Activated CD4-positive, alpha-beta T cell treated with anti-CD3 and anti-CD28 coated beads for 1 hour (primary cell): ENCODE measurements around the gene WDR70.
"Not testable (repeated sequence)": the region's sequence is repeated elsewhere in the genome, so short reads cannot be mapped to it uniquely, and the experiment has no call there.

Experiments used
- DNase-seq: peaks from one replicate; pipeline ENCODE4 v3.0.0-alpha.2; 2020

Gene WDR70

DNA sequence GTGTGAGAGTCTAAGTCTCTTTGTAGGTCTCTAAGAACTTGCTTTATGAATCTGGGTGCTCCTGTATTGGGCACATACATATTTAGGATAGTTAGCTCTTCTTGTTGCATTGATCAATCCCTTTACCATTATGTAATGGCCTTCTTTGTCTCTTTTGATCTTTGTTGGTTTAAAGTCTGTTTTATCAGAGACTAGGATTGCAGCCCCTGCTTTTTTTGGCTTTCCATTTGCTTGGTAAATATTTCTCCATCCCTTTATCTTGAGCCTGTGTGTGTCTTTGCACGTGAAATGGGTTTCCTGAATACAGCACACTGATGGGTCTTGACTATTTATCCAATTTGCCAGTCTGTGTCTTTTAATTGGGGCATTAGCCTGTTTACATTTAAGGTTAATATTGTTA lies 275.4 kb downstream of the WDR70 start:
- DNase-seq: not testable (repeated sequence)

DNA sequence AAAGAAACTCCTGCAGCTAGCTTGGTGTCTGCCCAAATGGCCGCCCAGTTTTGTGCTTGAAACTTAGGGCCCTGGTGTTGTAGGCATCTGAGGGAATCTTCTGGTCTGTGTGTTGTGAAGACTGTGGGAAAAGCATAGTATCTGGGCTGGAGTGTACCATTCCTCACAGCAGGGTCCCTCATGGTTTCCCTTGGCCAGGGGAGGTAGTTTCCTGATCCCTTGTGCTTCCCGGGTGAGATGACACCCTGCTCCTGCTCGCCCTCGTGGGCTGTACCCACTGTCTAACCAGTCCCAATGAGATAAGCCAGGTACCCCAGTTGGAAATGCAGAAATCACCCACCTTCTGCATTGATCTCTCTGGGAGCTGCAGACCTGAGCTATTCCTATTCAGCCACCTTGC lies 277.9 kb downstream of the WDR70 start:
- DNase-seq: no peak

DNA sequence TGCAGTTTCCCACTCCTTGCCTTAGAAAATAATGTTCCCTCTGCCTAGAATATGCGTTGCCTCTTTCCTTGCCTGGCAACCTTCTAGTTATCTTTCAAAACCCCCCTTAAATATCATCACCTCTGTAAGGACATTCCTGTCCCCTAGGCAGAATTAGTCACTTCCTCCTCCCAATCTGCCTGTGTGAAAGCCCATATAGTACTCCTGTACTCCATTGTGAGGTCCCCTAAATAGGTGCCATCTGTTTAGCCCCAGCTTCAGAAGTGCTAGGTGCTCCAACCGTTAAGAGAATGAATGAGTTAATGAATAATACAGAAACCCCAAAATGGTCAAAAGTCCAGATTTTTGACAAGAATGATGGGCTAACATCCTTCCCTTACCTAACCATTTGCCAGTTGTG lies 279.3 kb downstream of the WDR70 start:
- DNase-seq: no peak

DNA sequence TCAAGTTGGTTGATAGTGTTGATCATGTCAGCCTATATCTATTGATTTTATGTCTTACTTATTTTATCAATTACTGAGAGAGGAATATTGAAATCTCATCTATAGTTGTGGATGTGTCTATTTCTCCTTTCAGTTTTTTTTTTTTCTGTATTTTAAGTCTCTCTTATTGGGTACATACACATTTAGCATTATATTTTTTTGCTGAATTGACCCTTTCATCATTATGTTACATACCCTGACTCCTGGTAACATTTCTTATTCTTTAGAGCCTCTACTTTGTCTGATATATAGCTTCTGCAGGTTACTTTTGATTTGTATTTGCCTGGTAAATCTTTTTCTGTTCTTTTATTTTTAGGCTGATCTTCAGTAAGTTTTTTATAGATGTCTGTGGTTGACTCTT lies 281.2 kb downstream of the WDR70 start:
- DNase-seq: no peak

DNA sequence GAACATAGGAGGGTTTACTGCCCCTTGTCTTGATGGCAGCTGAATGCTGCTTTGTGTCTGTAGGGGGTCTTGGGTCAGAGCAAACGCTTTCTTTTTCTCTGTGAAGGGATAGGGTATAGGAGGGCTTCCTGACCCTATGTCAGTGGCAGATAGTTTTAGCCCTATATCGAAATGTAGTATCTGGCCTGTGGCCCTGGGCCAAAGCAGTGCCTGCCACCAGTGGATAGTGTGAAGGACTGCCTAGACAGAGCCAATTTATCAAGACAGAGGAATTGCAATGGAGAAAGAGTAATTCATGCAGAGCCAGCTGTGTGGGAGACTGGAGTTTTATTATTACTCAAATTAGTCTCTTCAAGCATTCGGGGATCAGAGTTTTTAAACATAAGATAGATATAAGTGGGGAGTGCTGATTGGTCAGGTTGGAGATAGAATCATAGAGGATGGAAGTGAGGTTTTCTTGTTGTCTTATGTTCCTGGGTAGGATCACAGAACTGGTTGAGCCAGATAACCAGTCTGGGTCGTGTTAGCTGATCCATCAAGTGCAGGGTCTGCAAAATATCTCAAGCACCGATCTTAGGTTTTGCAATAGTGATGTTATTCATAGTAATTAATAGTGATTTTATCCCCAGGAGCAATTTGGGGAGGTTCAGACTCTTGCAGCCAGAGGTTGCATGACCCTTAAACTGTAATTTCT lies 282.3 kb downstream of the WDR70 start:
- no peak for DNase-seq

DNA sequence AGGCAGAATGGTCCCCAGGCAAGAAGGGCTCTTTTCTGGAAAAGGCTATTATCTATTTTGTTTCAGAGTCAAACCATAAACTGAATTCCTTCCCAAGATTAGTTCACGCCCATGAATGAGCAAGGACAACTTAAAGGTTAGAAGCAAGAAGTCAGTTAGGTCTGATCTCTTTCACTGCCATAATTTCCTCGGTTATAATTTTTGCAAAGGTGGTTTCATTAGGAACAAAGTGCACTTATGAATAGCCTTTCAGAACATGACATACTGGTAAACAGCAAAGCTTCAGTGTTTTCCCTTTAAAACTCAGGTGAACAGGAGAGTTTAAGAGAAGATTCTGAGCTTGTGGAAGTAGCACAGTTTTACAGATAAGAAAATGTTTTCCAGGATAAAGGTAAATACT lies 282.8 kb downstream of the WDR70 start:
- no peak for DNase-seq

DNA sequence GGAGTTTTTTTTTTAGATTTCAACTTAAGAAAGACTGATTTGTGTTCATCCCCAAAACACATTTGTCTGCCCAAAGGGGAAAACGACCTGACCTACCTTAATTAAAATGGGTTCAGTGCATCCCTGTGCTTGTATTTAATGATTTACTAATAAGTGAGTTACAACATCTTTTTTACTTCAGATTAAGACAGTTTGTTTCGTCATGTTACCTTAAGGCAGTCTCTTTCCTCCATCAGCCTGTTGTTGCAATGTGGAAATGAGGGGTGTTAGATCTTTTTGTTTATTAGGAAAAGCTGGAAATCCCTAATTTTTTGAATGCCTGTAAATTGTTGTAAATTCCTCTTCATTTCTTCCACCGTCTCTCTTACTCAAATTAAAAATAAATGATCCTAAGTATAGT lies 283.2 kb downstream of the WDR70 start:
- no peak for DNase-seq

DNA sequence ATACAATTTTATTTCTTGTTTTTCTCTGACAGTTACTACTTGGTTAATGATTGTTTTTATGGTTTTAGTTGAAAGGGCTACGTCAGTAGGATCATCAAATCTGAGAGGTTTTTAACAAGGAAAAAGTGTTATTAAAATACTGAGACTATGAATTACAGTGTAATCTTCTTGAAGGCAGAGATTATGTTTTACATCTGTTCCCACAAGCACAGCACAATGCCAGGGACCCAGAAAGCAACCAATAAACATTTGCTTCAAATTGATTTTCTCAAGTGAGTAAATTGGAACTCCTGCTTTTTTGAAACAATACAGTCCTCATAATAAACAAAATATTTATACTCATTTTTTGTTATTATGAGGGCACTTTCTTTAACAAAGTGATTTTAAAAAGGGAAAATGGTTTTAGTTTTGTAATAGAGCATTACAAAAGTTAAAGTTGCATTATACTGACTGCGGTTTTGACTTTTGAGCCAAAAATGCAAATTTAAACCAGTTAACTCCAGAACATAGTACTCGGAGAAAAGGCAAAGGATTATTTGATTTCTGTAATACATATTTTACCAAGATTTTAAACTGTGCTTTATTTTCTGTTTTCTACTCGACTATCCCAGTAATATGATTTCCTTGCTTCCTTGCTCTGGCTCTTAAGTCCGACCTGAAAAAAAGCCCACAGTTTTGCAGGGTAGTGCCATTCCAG lies 283.8 kb downstream of the WDR70 start:
- no peak for DNase-seq

DNA sequence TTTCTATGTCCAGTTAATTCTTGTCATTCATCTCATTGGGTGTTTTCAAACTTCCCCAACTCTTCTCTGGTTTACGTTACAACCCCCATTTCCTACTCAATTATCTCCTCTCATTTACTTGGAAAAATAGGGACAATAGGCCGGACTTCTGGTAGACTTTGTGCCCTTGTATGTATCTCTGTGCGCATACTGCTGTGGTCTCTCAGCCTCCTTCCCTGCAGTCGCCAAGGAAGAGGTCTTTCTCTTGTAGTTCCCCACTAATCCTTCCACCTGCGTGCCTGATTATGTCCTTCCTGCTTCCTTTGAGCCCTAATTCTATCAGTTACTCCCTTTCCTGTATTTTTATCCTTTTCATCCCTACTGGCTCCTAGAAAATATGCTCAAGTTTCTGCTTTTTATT lies 284.4 kb downstream of the WDR70 start:
- DNase-seq: no peak

DNA sequence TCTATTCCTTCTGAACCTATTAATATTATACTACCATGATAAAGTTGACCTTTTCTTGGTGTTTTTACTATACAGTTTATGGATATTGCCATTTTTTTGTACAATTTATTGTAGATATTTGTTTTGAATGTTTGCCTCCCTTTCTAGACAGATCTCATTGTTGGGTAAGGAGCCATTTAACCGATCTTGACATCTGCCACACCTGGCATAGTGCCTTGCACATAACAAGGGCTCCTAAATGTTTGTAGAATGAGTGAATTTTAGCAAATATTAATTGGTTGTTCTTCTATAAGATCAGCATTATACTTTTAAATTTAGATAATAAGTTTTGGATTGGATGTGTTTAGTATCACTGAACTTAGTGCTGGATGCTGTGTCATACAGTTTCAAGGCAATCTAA lies 285.4 kb downstream of the WDR70 start:
- DNase-seq: no peak

DNA sequence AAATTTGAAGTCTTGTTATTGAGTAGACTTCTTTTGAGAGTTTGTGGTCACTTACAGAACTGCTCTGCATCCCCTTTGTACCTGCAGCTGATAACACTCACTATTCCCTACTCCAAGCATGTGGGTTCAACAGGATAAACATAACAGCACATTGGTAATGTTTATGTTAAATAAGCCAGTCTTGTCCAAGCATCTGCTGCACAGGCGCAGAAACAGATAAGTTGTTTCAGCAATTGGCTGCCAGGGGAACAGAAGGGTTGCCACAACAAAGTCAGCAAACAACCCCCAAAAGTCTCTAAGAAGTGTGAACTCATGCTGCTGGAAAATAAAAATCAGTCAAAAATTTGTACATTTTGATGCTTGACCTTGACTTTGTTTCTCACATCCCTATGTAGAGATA lies 286.2 kb downstream of the WDR70 start:
- DNase-seq: no peak

DNA sequence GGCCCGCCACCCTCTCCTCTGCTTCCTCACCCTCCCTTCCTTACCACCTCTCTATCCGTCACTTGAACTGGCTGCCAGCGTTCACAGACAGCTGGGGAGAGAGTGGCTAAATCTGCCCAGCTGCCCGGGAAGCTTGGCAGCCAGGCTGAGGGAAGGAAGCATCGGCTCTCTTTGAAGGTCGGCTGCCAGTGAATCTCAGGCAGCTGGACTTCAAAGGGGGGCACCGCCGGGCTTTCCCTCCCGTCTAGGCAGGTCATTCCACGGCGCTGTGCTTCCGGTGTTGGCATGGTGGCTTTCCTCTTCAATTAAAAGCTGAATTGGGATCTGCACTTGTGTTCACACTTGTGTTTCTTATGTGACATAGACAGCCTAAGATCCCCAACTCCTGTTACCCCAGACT lies 286.8 kb downstream of the WDR70 start:
- no peak for DNase-seq

DNA sequence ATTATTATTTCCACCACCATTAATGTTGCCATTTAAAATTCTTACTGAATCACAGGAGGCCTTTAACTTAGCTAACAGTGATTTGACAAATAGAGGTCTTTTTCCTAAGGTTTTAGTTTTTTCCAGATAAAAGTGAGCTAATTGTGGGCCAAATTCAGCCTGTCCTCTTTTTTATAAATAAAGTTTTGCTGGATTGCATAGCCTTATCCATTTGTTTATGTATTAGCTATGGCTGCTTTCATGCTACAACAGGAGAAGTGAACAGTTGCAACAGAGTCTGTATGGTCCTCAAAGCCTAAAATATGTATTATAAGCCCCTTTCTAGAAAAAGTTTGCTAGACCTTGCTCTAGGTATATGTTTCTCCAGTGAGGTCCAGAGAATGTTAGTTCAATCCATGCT lies 288.3 kb downstream of the WDR70 start:
- DNase-seq: no peak

DNA sequence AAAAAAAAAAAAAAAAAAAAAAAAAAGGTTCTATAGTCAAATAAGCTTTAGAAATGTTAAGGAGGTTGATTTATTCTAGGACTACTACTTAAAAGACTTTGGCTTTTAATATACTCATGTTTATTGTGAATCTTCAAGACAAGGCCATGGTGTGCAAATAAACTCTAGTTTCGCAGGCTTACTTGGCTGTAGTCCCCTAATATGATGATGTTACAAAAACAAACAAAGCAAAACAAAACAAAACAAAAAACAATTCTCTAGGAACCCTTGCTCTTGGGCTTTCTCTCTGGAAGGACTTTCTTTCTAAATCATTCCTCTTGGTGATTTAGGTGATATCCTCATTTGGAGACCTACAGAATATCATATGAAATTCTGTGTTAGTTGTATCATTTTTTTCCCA lies 288.7 kb downstream of the WDR70 start:
- DNase-seq: no peak

DNA sequence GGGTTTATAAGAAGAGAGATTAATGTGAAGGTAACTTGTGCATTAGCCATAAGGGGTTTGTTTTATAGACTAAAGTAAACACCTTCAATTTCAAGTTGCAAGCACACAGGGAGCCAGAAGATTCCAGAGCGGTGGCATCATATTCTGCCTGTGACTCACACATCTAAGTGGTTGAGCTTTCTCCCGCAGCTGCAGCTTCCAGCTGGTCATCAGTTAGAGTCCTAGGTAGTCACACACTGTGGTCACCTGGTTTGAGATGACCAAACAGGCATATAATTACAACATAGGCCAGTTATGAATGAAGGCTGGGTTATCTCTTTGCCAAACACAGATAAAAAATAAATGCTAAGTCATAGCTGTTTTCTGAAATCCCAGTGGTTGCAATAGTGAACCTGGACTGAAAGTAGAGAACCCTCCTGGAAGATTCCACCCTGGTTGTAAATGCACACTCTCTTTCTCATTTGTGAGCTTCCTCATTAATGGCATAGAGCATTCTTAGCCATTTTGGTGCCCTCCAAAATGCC lies 289.5 kb downstream of the WDR70 start:
- DNase-seq: no peak

DNA sequence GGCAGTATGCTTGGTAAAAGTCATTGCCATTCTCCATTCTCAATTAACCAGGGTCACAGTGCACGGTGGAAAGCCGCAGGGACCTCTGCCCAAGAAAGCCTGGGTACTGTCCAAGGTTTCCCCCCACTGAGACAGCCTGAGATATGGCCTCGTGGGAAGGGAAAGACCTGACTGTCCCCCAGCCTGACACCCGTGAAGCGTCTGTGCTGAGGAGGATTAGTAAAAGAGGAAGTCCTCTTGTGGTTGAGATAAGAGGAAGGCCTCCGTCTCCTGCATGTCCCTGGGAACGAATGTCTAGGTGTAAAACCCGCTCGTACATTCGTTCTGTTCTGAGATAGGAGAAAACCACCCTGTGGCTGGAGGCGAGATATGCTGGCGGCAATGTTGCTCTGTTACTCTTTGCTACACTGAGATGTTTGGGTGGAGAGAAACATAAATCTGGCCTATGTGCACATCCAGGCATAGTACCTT lies 293.0 kb downstream of the WDR70 start:
- not testable (repeated sequence) for DNase-seq

DNA sequence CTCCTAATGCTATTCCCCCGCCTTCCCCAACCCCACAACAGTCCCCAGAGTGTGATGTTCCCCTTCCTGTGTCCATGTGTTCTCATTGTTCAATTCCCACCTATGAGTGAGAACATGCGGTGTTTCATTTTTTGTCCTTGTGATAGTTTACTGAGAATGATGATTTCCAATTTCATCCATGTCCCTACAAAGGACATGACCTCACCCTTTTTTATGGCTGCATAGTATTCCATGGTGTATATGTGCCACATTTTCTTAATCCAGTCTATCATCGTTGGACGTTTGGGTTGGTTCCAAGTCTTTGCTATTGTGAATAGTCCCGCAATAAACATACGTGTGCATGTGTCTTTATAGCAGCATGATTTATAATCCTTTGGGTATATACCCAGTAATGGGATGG lies 295.2 kb downstream of the WDR70 start:
- DNase-seq: not testable (repeated sequence)

DNA sequence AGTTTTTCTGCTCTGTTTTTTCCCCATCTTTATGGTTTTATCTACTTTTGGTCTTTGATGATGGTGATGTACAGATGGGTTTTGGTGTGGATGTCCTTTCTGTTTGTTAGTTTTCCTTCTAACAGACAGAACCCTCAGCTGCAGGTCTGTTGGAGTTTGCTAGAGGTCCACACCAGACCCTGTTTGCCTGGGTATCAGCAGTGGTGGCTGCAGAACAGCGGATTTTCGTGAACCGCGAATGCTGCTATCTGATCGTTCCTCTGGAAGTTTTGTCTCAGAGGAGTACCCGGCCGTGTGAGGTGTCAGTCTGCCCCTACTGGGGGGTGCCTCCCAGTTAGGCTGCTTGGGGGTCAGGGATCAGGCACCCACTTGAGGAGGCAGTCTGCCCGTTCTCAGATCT lies 300.2 kb downstream of the WDR70 start:
- DNase-seq: not testable (repeated sequence)

DNA sequence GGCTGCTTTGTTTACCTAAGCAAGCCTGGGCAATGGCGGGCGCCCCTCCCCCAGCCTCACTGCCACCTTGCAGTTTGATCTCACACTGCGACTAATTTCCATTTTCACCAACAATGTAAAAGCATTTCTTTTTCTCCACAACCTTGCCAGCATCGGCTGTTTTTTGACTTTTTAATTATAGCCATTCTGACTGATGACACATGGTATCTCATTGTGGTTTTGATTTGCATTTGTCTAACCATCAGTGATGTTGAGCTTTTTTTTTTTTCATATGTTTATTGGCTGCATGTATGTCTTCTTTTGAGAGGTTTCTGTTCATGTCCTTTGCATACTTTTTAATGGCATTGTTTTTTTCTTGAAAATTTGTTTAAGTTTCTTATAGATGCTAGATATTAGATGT lies 300.8 kb downstream of the WDR70 start:
- not testable (repeated sequence) for DNase-seq

DNA sequence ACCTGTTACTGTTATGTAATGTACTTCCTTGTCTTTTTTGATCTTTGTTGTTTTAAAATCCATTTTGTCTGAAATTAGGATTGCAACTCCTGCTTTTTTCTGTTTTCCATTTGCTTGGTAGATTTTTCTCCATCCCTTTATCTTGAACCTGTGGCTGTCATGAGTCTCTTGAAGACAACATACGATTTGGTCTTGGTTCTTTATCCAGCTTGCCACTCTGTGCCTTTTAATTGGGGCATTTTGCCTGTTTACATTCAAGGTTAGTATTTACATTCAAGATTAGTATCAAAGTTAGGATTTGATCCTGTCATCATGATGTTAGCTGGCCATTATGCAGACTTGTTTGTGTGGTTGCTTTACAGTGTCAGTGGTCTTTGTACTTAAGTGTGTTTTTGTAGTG lies 304.0 kb downstream of the WDR70 start:
- no peak for DNase-seq

DNA sequence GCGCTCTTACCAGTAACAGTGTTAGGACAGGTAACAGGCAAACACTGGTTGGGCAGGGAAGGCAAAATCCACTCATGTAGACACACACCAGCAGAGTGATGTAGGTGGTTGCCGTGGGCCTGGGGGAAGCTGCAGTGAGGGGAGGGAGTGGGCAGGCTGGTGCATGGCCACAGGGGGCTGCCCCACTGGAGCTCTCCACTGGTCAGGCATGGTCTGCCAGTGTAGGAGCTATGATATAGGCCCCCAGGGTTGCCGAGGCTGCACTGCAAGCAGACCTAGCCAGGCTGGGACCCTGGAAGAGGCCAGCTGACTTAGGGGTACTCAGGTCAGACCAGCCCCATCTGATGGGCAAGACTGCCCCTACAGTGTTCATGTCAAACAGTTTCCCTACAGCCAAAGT lies 306.1 kb downstream of the WDR70 start:
- no peak for DNase-seq

DNA sequence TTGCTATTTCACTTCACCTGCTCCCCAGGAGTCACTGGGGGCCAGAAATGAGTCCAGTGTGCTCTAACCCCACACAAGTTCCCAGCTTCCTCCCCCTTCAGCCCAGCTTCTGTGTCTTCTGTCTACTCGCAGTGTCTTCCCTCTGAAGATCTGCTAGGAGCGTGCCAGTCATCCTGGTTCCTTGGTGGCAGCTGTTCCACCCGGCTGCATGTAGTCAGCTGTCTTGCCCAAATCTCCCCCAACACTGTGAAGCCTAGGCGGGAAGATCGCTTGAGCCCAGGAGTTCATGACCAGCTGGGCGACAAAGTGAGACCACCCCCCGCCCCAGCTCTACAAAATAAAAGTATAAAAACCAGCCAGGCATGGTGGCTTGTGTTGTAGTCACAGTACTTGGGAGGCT lies 306.7 kb downstream of the WDR70 start:
- DNase-seq: no peak

DNA sequence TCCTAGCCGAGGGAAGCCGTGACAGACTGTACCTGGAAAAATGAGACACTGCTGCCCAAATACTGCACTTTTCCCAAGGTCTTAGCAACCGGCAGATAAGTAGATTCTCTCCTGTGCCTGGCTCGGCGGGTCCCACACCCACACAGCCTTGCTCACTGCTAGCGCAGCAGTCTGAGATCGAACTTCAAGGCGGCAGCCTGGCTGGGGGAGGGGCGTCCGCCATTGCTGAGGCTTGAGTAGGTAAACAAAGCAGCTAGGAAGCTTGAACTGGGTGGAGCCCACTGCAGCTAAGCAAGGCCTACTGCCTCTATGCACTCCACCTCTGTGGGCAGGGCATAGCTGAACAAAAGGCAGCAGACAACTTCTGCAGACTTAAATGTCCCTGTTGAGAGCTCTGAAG lies 309.8 kb downstream of the WDR70 start:
- not testable (repeated sequence) for DNase-seq

DNA sequence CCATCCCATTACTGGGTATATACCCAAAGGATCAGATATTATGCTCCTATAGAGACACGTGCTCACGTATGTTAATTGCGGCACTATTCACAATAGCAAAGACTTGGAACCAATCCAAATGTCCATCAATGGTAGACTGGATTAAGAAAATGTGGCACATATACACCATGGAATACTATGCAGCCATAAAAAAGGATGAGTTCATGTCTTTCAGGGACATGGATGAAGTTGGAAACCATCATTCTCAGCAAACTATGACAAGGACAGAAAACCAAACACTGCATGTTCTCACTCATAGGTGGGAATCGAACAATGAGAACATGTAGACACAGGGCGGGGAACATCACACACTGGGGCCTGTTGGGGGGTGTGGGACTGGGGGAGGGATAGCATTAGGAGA lies 315.2 kb downstream of the WDR70 start:
- DNase-seq: not testable (repeated sequence)

DNA sequence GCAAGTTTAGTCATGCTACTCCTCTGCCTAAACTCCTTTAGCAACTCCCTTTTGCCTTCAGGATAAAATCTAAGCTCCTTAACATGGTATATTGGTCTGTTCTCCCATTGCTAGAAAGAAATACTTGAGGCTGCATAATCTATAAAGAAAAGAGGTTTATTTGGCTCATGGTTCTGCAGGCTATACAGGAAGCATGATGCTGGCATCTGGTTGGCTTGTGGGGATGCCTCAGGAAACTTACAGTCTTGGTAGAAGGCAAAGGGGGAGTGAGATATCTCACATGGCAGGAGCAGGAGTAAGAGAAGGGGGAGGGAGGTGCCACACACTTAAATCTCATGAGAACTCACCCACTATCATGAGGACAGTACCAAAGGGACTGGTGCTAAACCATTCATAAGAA lies 315.7 kb downstream of the WDR70 start:
- no peak for DNase-seq
